GM04504 (cell line): Measurements from ENCODE around the gene CSPG4.
A peak's percentile ranks its signal among the peaks of the same experiment; 100 is the strongest.
"Not testable (repeated sequence)": the region's sequence is repeated elsewhere in the genome, so short reads cannot be mapped to it uniquely, and the experiment has no call there.

ENCODE experiments used
- DNase-seq: peaks from one replicate; pipeline ENCODE4 v3.0.0-alpha.2; 2012; ENCODE audit warnings: low read depth

Gene CSPG4

GRCh38 chr15:75739791-75740190 lies 27.1 kb upstream of the CSPG4 start:
- DNase-seq, result no peak

- DNase-seq, result peak; percentile 69
Observed at GRCh38 chr15:75738647-75739325, 26.1 kb upstream of the CSPG4 start.

- DNase-seq, result no peak
Observed at GRCh38 chr15:75738014-75738646, 25.5 kb upstream of the CSPG4 start.

- not testable (repeated sequence) for DNase-seq
Observed at GRCh38 chr15:75737116-75738013, 24.7 kb upstream of the CSPG4 start.

- DNase-seq, result no peak
Observed at GRCh38 chr15:75736256-75736655, 23.6 kb upstream of the CSPG4 start.

- DNase-seq, result not testable (repeated sequence)
Observed at GRCh38 chr15:75734861-75735760, 22.5 kb upstream of the CSPG4 start.

- DNase-seq, result no peak
Observed at GRCh38 chr15:75733761-75734651, 21.4 kb upstream of the CSPG4 start.

- DNase-seq, result no peak
Observed at GRCh38 chr15:75732809-75733451, 20.3 kb upstream of the CSPG4 start.

- DNase-seq, result no peak
Observed at GRCh38 chr15:75732177-75732808, 19.6 kb upstream of the CSPG4 start.

- no peak for DNase-seq
Observed at GRCh38 chr15:75731248-75732151, 18.9 kb upstream of the CSPG4 start.

- DNase-seq, result not testable (repeated sequence)
Observed at GRCh38 chr15:75730376-75731247, 18.0 kb upstream of the CSPG4 start.

GRCh38 chr15:75729326-75730069 lies 16.9 kb upstream of the CSPG4 start:
- DNase-seq, result no peak

- no peak for DNase-seq
Observed at GRCh38 chr15:75727851-75728715, 15.4 kb upstream of the CSPG4 start.

GRCh38 chr15:75727031-75727531 lies 14.4 kb upstream of the CSPG4 start:
- DNase-seq, result no peak

- DNase-seq, result no peak
Observed at GRCh38 chr15:75725719-75726607, 13.3 kb upstream of the CSPG4 start.
